Retinal pigment epithelial cell (primary cell): ENCODE data around the gene TTYH3.

Experiments
- DNase-seq: peaks from one replicate; pipeline ENCODE4 v3.0.0-alpha.2; 2010; ENCODE audit warnings: low read depth
- H3K4me3 ChIP-seq: 2 replicates; pipeline ENCODE4 v1.5.1; 2011; ENCODE audit warnings: mild to moderate bottlenecking, low read length, control low read depth, moderate library complexity
- TF ChIP-seq, protein P1 (sequence below): conservative IDR thresholded peaks from 2 replicates; pipeline ENCODE4 v1.5.1; 2011; ENCODE audit warnings: low read depth, low read length, control low read depth, inconsistent platforms

The TTYH3 gene

DNA sequence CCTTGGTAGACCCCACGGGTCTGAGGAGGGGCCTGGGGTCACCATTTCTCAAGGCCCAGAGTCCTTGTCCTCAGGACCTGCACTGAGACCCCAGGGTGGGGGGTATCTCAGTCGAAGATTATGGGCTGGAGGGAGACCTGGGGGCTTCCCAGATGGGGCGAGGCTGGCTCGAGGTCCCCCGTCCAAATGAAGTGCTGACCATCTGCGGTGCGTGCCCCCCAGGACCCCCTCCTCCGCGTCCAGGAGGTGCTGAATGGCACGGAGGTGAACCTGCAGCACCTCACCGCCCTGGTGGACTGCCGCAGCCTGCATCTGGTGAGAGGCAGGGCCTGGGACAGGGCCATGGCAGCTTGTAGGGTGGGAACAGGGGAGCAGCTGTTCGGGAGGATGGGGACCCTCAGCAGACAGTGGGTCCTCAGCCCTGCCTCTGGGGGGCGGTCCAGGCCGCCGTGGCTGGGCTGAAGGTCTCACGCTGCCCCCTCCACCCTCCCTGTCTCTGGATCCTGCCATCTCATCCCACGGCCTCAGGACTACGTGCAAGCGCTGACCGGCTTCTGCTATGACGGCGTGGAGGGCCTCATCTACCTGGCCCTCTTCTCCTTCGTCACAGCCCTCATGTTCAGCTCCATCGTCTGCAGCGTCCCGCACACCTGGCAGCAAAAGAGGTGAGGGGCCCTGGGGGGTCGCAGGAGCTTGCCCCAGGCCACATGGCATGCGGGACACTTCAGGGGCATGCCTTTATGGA is 24.3 kb downstream of the TTYH3 start:
- no peak overlapping the region for H3K4me3 ChIP-seq
- DNase-seq = no peak
- TF ChIP-seq, protein P1, sequence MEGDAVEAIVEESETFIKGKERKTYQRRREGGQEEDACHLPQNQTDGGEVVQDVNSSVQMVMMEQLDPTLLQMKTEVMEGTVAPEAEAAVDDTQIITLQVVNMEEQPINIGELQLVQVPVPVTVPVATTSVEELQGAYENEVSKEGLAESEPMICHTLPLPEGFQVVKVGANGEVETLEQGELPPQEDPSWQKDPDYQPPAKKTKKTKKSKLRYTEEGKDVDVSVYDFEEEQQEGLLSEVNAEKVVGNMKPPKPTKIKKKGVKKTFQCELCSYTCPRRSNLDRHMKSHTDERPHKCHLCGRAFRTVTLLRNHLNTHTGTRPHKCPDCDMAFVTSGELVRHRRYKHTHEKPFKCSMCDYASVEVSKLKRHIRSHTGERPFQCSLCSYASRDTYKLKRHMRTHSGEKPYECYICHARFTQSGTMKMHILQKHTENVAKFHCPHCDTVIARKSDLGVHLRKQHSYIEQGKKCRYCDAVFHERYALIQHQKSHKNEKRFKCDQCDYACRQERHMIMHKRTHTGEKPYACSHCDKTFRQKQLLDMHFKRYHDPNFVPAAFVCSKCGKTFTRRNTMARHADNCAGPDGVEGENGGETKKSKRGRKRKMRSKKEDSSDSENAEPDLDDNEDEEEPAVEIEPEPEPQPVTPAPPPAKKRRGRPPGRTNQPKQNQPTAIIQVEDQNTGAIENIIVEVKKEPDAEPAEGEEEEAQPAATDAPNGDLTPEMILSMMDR = no peak

DNA sequence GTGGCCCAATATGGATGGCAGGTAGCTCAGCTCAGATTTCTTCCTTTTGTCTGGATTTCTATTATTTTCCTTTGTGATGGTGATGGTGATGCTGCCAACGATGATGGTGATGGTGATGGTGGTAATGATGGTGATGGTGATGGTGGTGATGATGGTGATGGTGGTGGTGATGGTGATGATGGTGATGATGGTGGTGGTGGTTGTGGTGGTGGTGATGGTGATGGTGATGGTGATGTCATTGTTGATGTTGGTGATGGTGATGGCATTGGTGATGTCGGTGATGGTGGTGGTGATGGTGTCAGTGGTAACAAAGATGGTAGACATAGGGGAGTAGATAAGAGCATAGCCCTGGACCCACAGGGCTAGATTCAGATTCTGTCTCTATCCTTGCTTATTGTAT is 25.4 kb downstream of the TTYH3 start:
- DNase-seq = no peak
- TF ChIP-seq, protein P1 = no peak
- H3K4me3 ChIP-seq = no peak overlapping the region

DNA sequence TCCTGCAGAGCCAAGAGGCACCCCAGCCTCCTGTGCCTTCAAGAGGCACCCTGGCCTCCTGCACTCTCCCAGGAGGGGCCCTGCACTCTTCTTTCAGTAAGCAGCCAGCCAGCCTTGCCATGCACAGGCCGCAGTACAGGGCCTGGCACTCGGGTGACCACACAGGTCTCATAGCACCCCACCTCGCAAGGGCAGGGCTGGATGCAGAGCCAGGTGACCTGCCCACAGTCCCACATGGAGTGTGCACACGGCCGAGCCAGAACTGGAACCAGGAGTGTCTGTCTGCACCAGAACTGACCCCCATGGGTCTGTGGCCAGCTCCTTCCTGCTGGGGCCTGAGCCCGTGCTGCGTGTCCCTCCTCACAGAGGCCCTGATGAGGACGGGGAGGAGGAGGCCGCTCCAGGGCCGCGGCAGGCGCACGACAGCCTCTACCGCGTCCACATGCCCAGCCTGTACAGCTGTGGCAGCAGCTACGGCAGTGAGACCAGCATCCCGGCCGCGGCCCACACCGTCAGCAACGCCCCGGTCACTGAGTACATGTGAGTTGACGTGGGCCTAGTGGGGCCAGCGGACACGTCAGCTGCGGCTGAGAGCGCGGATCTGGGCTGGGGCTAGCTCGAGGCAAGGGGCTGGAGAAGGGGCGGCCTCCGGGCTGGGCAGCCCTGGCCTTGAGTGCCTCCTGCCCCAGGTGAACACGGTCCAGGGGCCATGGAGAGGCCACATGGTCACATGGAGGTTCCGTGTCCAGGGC is 26.3 kb downstream of the TTYH3 start:
- no peak overlapping the region for H3K4me3 ChIP-seq
- DNase-seq = no peak
- TF ChIP-seq, protein P1 = no peak

DNA sequence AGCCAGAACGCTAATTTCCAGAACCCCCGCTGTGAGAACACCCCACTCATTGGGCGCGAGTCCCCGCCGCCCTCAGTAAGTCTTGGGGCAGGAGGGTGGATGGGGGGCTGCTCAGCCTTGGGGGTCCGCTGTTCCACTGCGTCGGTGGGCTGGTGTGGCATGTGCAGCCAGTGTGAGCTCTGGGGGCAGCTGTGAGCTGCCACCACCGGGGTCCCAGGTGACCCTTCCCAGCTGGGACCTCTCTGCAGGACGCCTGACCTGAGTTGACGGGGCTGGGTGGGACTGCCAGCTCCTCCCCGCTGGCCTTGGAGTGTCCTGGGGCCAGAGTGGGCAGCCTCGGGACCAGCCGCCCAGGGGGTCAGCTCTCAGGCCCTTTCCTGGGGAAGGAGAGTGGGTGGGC is 27.2 kb downstream of the TTYH3 start:
- TF ChIP-seq, protein P1 = no peak
- DNase-seq = no peak
- H3K4me3 ChIP-seq = no peak overlapping the region

DNA sequence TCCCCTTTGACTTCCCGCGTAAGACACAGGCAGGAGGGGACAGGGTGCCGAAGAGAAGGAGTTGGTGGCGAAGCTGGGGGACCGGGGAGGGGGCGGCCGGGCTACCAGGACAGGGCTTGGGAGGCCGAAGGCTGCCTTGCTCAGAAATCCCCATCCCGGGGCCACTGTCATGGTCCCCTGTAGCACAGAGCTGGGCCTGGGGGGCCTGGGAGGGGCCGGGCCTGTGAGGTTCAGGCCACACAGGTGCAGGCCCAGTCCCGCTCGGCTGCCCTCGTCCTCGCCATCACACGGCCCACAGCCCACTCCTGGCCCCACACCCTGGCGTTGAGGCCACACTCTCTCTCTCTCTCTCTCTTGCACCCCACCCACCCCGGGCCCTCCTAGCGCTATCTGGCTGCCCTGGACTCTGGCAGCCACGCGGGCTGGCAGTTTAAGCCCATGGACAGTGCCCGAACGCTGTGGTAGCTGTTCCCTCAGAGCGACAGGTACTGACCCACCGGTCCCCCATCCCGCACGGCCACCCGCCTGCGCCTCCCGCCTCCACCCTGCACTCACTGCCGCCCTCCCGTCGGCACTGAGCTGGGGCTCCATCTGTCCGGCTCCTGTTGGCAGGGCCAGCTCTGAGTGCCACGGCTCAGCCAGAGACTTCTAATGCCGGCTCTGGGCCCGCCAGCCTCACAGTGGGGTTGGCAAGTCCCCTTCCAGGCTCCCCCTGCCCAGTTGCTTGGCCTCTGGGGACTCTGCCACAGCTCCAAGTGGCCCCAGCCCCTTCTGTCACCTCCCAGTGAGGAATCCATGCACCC is 28.0 kb downstream of the TTYH3 start:
- no peak for DNase-seq
- H3K4me3 ChIP-seq = no peak overlapping the region
- TF ChIP-seq, protein P1 = no peak

DNA sequence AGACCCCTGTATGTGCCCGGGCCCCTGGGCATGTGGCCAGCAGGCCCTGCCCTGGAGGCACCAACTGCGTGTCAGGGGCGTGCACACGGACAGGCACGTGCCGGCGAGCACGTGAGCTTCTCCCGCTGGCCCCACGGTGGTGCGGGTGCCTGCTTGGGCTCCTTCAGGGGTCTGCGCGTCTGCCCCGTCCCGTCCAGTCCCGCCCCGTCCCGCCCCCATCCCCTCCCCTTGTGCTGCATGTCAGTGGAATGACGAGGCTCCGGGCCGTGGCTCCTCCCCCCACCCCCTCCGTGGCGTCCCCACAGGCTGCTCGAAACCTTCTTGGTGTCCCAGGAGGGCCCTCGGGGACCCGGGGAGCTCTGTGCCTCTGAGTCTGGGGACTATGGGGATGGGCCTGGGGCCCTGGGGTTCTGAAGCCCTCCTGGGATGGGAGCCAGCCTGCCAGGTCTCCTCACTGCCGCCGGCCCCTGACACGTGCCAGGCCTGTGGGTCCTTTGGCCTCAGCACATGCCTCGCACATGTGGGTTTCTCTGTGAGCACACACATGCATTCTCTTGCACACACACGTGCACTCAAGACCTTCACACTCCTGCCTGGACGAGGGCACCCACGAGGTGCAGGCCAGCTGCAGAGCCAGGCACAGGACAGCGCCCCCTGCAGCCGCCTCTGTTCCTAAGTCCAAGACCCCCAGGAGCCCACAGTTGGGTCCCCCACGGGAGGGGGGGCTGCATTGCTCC is 28.7 kb downstream of the TTYH3 start:
- TF ChIP-seq, protein P1 = peak; percentile 49
- no peak for DNase-seq
- no peak overlapping the region for H3K4me3 ChIP-seq
